GM13977 (cell line): ENCODE results near the gene RAD18.

Experiments used
- DNase-seq: peaks from one replicate; pipeline ENCODE4 v3.0.0; 2012; ENCODE audit warnings: low spot score
- CTCF ChIP-seq: IDR thresholded peaks from 2 replicates; pipeline ENCODE4 v1.5.1; 2012; ENCODE audit warnings: mild to moderate bottlenecking, control low read depth; ENCODE audit not compliant: insufficient read depth; ENCODE audit errors: extremely low read depth, missing control alignments
- in situ Hi-C: fragments of 300-500 bp; cut with MboI; formaldehyde crosslinking; loops from one replicate; pipeline ENCODE4 v1.12.0; 2022; ENCODE audit warnings: low sequenced_read_pairs, low pct_unique_long_range_greater_than_20kb, mixed read lengths, inconsistent platforms; ENCODE audit not compliant: unreplicated experiment

The RAD18 gene

DNA sequence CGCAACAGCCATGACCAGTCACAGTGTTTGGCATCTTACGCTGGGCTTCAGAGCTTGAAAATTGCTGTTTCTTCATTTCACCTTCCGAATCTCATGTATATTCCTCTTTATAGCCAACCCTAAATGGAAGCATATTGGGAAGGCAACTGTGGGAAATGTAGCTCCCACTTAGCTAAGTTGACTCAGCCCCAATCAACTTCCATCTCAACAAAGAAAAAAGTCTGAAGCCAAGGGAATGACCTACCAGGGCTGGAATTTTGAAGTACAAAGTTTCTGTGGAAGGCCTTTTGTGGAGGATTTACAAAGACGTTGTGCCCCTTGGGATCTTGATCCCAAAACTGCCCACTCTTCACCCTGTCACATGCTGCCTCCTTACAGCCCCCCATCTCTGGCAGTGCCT is 108.6 kb downstream of the RAD18 start:
- in situ Hi-C loops, result no loop called here

DNA sequence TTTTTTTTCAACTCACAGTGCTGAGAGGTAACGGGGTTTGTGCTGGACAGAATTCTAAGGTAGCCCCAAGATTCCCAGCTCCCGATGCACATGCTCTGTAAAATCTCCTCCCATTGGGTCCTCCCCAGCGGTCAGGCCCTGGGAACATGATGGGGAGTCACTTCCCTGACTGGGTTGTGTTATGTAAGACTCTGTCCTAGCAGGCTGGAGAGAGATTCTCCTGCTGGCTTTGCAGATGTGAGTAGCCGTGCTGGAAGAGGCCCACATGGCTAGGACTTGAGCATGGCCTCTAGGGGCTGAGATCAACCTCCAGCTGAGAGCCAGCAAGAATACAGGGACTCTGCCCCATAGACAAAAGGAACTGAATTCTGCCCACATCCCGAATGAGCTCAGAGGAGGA is 110.2 kb downstream of the RAD18 start:
- no peak for TF ChIP-seq CTCF
- in situ Hi-C loops, result no loop called here
- DNase-seq, result no peak

More for the DNA sequence above, 108.6 kb downstream of the RAD18 start:
- no peak for DNase-seq
- TF ChIP-seq CTCF, result no peak

DNA sequence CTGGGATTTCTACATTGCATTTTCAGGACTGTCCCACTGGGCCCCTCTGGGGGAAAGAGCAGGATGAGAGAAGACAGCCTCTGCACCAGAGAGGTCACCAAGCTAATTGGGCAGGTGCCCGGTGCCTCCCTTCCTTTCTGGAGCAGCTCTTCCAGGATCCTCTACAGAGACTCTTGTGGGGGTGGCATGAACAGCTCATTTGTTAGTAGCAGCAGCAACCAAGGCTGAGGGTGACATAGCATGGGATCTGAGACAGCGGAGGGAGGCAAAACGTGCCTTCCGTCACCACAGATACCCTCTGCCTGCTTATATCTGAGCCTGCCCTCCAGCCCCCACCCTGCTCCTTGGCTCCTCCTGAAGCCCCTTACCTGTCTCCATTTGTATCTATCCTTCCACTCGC is 110.8 kb downstream of the RAD18 start:
- in situ Hi-C loops, result no loop called here

DNA sequence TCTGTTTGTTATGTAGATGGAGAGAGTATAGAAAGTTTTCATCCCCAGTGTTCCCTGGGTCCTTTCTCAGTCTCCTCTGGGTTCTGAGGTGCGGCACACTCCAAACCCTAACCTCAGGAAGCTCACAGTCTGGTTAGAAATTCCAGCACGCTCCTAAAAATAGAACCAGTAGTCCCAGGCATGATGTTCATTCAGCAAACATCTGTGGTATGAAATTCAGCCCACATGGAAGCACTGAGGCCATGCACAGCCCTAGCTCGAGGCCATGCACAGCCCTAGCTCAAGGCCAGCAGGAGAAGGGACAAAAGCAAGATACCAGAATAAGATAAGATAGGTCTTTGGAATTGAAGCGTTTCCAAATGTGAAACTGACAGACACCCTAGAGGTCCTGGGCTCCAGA is 111.6 kb downstream of the RAD18 start:
- DNase-seq, result no peak
- in situ Hi-C loops, result no loop called here

More for the DNA sequence above, 110.8 kb downstream of the RAD18 start:
- TF ChIP-seq CTCF, result no peak
- no peak for DNase-seq

DNA sequence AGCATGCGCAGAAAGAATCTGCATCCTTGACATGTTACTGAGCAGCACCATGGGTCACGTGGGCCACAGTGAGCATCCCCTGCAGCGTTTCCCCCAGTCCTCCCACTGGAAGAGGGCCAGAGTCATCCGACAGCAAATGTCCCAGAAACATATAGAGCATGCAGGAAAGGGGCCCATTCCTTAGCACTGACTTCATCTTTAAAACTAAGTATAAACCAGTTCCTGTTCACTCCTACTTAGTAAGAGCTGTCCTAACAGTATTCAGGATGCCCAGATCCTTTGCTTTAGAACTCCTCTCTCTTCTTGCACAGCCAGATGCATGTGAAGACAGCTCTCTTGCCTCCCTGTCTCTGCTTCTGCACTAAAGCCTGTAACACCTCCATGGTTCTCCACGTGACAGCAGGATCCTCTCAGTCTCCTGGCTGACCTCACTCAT is 114.6 kb downstream of the RAD18 start:
- in situ Hi-C loops, result no loop called here
- DNase-seq, result no peak
- TF ChIP-seq CTCF, result no peak

More for the DNA sequence above, 111.6 kb downstream of the RAD18 start:
- no peak for TF ChIP-seq CTCF

DNA sequence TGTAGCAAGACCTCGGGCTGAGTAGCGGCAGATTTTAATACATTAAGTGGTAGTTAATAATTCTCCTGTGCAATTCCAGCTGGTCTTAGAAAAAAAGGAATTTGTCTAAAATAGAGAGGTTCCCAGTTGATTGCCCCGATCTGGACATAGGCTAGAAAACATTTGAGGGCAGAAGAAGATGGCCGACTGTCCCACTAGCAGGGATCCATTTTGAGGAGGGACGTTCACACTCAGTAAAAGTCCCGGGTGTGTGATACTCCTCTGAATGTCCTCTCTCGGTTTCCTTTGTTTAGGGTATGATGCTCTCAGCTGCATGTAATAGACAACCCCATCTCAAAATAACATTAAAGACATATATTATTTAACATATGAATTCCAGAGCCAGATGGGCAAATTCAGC is 116.0 kb downstream of the RAD18 start:
- in situ Hi-C loops, result no loop called here
- no peak for TF ChIP-seq CTCF
- no peak for DNase-seq

GRCh38 chr3:8846176-8846575 is 117.1 kb downstream of the RAD18 start:
- TF ChIP-seq CTCF, result no peak
- no peak for DNase-seq
- in situ Hi-C loops, result no loop called here
